Keratinocyte (primary cell): Measurements from ENCODE around the gene UNC79. TPM values are rescaled to one million over a fixed set of nuclear protein-coding genes. Genes with fewer than 3 reads are reported as not detected.

ENCODE experiments used
- DNase-seq: peaks from one replicate; pipeline ENCODE4 v3.0.0-alpha.2; 2011; ENCODE audit warnings: low read depth, missing footprints, low spot score
- FAIRE-seq: peaks from 2 replicates; lab custom pipeline; 2011; peaks lifted over from hg19 to GRCh38; lab: Jason Lieb, UNC
- H2AFZ ChIP-seq: 2 replicates; pipeline ENCODE4 v1.6.0; 2012; ENCODE audit warnings: low read length, control low read depth, inconsistent platforms; ENCODE audit not compliant: control insufficient read depth
- H3K27ac ChIP-seq: 2 replicates; pipeline ENCODE4 v1.5.1; 2011; ENCODE audit warnings: low read length; ENCODE audit not compliant: control insufficient read depth, insufficient read depth
- H3K27me3 ChIP-seq: 3 replicates; pipeline ENCODE4 v1.6.0; 2011; ENCODE audit warnings: low read length; ENCODE audit not compliant: control insufficient read depth, insufficient read depth; ENCODE audit errors: extremely low read depth
- H3K36me3 ChIP-seq, 2 experiments: 2 replicates in 1 of 2; 3 replicates in 1 of 2; pipeline ENCODE4 v1.5.1; 2011; ENCODE audit warnings: low read length in 2 of 2, mild to moderate bottlenecking in 1 of 2; ENCODE audit not compliant: control insufficient read depth in 2 of 2, insufficient read depth in 2 of 2; ENCODE audit errors: extremely low read depth in 1 of 2
- H3K4me1 ChIP-seq: 3 replicates; pipeline ENCODE4 v1.5.1; 2011; ENCODE audit warnings: low read length; ENCODE audit not compliant: control insufficient read depth, insufficient read depth; ENCODE audit errors: extremely low read depth
- H3K4me2 ChIP-seq: 3 replicates; pipeline ENCODE4 v1.6.0; 2011; ENCODE audit warnings: low read depth, low read length; ENCODE audit not compliant: control insufficient read depth, insufficient read depth; ENCODE audit errors: extremely low read depth
- H3K4me3 ChIP-seq, 3 experiments: fragments of 200-600 bp in 1 of 3; sonication (generic) in 1 of 3; 2 replicates in 2 of 3; 3 replicates in 1 of 3; pipeline ENCODE4 v1.5.1; 2011 to 2016; ENCODE audit warnings: low read length in 3 of 3, mild to moderate bottlenecking in 3 of 3, control low read depth in 2 of 3, inconsistent platforms in 1 of 3, low read depth in 1 of 3, mixed read lengths in 1 of 3, mixed run types in 1 of 3, moderate library complexity in 1 of 3; ENCODE audit not compliant: control insufficient read depth in 2 of 3, insufficient read depth in 2 of 3; ENCODE audit errors: extremely low read depth in 1 of 3
- H3K79me2 ChIP-seq: 2 replicates; pipeline ENCODE4 v1.6.0; 2012; ENCODE audit warnings: low read length; ENCODE audit not compliant: control insufficient read depth, insufficient read depth
- H3K9ac ChIP-seq: 3 replicates; pipeline ENCODE4 v1.6.0; 2011; ENCODE audit warnings: low read length; ENCODE audit not compliant: control insufficient read depth, insufficient read depth; ENCODE audit errors: extremely low read depth
- H3K9me1 ChIP-seq: 3 replicates; pipeline ENCODE4 v1.6.0; 2011; ENCODE audit warnings: low read length; ENCODE audit not compliant: control insufficient read depth, insufficient read depth; ENCODE audit errors: extremely low read depth
- H3K9me3 ChIP-seq: 2 replicates; pipeline ENCODE4 v1.5.1; 2012; ENCODE audit warnings: low read depth, low read length; ENCODE audit not compliant: control insufficient read depth
- H4K20me1 ChIP-seq: 3 replicates; pipeline ENCODE4 v1.6.0; 2011; ENCODE audit warnings: low read length; ENCODE audit not compliant: control insufficient read depth, insufficient read depth; ENCODE audit errors: extremely low read depth
- EZH2 ChIP-seq: IDR thresholded peaks from one replicate; pipeline ENCODE4 v1.6.1; 2012; ENCODE audit warnings: inconsistent platforms, mild to moderate bottlenecking, low read length, moderate library complexity
- dilution Hi-C: fragments of 300-500 bp; cut with MboI; formaldehyde crosslinking; loops from one replicate; pipeline ENCODE4 v1.7.0; 2020; ENCODE audit warnings: low sequenced_read_pairs; ENCODE audit not compliant: extremely low pct_ligation_motif_present
- polyA plus RNA-seq, 5 experiments: library from polyadenylated mRNA; depleted of rRNA in 3 of 5; stranded (reverse) in 3 of 5; stranded (forward) in 1 of 5; unstranded in 1 of 5; fragments of >200 nt; gene quantifications; 1 replicate in 1 of 5; 2 replicates in 3 of 5; 3 replicates in 1 of 5; pipeline versions ENCODE4 v1.2.1 to v1.2.3, GENCODE V29; 2011 to 2012; ENCODE audit warnings: missing spikeins in 2 of 5, low read depth in 1 of 5, low replicate concordance in 1 of 5
- TF ChIP-seq, protein P1 (sequence below), 3 experiments: IDR thresholded peaks in 1 of 3; conservative IDR thresholded peaks in 1 of 3; optimal IDR thresholded peaks in 1 of 3; 2 replicates in 2 of 3; 3 replicates in 1 of 3; pipeline versions ENCODE3 to v1.5.1; 2011; ENCODE audit warnings: low read length in 3 of 3, mild to moderate bottlenecking in 3 of 3, moderate library complexity in 2 of 3, control low read depth in 1 of 3, inconsistent platforms in 1 of 3; ENCODE audit not compliant: insufficient read depth in 2 of 3; ENCODE audit errors: extremely low read depth in 1 of 3

The UNC79 gene
- polyA plus RNA-seq, 1 donor (not counting 4 experiments of a cell fraction or from before 2014, with no cell fraction given), result 0.01 TPM

DNA sequence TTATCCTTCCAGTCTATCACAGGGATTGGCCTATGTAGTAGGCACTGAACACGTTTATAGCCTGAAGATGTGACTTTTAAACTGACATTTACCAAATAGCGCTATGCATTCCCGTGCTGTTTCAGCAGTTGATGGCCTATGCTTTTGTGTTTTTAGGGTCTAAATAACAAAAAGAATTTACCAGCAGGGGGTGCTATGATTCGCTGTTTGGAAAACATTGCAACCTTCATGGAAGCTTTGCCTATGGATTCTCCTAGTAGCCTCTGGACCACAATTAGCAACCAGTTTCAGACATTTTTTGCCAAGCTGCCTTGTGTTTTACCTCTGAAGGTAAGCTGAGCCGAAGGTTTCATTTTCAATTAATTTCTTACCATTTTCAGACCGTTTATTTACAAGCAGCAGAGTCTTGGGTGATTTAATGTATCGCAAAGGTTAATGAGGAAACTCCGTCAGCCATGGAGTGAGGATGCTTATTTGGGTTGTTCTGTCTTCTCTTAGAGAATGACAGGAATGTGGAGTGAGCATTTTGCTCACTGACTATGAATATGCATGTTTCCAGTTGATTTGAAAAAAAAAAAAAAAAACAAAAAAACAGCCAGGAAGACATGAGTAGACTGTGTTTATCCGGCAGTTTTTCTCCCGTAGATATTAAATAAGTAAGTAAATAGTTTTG lies 224.5 kb downstream of the UNC79 start:
- no peak for TF ChIP-seq EZH2
- TF ChIP-seq, protein P1, sequence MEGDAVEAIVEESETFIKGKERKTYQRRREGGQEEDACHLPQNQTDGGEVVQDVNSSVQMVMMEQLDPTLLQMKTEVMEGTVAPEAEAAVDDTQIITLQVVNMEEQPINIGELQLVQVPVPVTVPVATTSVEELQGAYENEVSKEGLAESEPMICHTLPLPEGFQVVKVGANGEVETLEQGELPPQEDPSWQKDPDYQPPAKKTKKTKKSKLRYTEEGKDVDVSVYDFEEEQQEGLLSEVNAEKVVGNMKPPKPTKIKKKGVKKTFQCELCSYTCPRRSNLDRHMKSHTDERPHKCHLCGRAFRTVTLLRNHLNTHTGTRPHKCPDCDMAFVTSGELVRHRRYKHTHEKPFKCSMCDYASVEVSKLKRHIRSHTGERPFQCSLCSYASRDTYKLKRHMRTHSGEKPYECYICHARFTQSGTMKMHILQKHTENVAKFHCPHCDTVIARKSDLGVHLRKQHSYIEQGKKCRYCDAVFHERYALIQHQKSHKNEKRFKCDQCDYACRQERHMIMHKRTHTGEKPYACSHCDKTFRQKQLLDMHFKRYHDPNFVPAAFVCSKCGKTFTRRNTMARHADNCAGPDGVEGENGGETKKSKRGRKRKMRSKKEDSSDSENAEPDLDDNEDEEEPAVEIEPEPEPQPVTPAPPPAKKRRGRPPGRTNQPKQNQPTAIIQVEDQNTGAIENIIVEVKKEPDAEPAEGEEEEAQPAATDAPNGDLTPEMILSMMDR (optimal IDR thresholded peaks at IDR 0.05 in 1 of 3, IDR thresholded peaks at IDR 0.05 in 1 of 3, conservative IDR thresholded peaks at IDR 0.05 in 1 of 3; ENCODE audit: extremely low read depth in 1 of 3, insufficient read depth in 2 of 3, low read length in 3 of 3), result peak; percentile 32 to 52 (median 47)
- no peak overlapping the region for H3K9ac ChIP-seq
- no peaks in the 10 kb centered on the region for H3K36me3 ChIP-seq
- DNase-seq, result no peak
- H2AFZ ChIP-seq, result no peak overlapping the region
- no peaks in the 10 kb centered on the region for H3K27me3 ChIP-seq
- no peaks in the 10 kb centered on the region for H4K20me1 ChIP-seq
- dilution Hi-C loops, result loop anchor here (25.0 kb wide), 1 partner anchor 257 kb away; no protein-coding TSS in a partner anchor
- H3K27ac ChIP-seq, result no peak overlapping the region
- no peaks in the 10 kb centered on the region for H3K4me1 ChIP-seq
- no peak overlapping the region for H3K4me2 ChIP-seq
- no peaks in the 10 kb centered on the region for H3K9me1 ChIP-seq
- H3K4me3 ChIP-seq, result no peak overlapping the region
- FAIRE-seq, result no peak
- H3K79me2 ChIP-seq, result no peaks in the 10 kb centered on the region
- no peaks in the 10 kb centered on the region for H3K9me3 ChIP-seq

DNA sequence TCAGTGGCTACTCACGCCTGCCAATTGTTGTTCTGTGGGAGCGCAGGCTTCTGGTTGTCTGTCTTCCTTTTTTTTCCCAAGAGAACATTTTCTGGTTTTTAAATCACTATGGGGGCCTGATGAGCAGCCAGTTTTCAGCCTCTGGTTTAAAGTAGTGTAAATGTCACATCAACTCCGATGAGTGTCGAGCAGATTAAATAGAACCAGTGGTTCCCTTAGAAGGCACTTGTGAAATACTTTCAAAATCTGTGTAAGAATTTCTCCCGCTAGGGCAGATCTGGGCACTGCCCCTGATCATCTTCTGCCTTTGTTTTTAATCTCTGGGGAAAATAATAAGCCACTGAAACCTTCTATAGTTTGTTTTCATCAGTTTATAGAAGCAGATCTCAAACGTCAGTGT lies 227.1 kb downstream of the UNC79 start:
- H3K79me2 ChIP-seq, result no peaks in the 10 kb centered on the region
- no peak overlapping the region for H3K27ac ChIP-seq
- H3K4me1 ChIP-seq, result no peaks in the 10 kb centered on the region
- no peak for DNase-seq
- H2AFZ ChIP-seq, result no peak overlapping the region
- H3K9ac ChIP-seq, result no peak overlapping the region
- no peaks in the 10 kb centered on the region for H3K9me1 ChIP-seq
- no peak overlapping the region for H3K4me3 ChIP-seq
- H3K36me3 ChIP-seq, result no peaks in the 10 kb centered on the region
- dilution Hi-C loops, result loop anchor here (25.0 kb wide), 1 partner anchor 254 kb away; no protein-coding TSS in a partner anchor
- no peak overlapping the region for H3K4me2 ChIP-seq
- FAIRE-seq, result no peak
- H3K9me3 ChIP-seq, result no peaks in the 10 kb centered on the region
- TF ChIP-seq, protein P1 (optimal IDR thresholded peaks at IDR 0.05 in 1 of 3, IDR thresholded peaks at IDR 0.05 in 1 of 3, conservative IDR thresholded peaks at IDR 0.05 in 1 of 3; ENCODE audit: extremely low read depth in 1 of 3, insufficient read depth in 2 of 3, low read length in 3 of 3), result no peak
- TF ChIP-seq EZH2, result no peak
- no peaks in the 10 kb centered on the region for H3K27me3 ChIP-seq
- no peaks in the 10 kb centered on the region for H4K20me1 ChIP-seq
